ENCODE measurements around the gene FAM81A. TPM values are rescaled to one million over a fixed set of nuclear protein-coding genes. Genes with fewer than 3 reads are reported as not detected.
A peak's percentile ranks its signal among the peaks of the same experiment; 100 is the strongest.

The FAM81A gene
- total RNA-seq, 2 experiments from 2014 or later: not detected

DNA sequence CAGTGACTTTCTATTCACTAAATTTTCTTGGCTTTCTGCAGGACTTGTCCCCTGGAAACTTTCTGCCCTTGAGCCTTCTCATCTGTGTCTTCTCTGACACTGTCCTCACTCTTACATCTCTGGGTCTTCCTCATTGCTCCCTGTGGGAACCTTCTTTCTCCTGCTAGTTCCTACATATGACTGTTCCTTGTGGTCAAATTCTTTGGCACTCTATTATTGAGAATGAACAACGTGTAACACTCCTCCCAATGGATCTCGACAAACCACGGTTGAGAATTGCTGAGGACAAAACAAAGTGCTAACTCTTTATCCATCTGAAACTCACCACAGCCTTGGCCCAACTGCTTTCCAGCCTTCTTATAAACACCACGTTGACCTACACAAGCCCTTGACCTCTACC, 3.5 kb upstream of the FAM81A start:
- H3K36me3 ChIP-seq (ENCODE audit: insufficient read depth, low read length): no peaks in the 10 kb centered on the region
- peaks cover 15% of the 10 kb centered on the region for H3K4me1 ChIP-seq (ENCODE audit: insufficient read depth, low read length)
- Mint-ChIP-seq H3K36me3 (ENCODE audit: low read depth) (no peaks in the 10 kb centered on the region), H3K9me3 (no peaks in the 10 kb centered on the region), H3K27me3 (peaks cover 75% of the 10 kb centered on the region), H3K4me3 (no peak overlapping the region), H3K27ac (no peak overlapping the region), H3K4me1 (ENCODE audit: low read depth) (peaks cover 20% of the 10 kb centered on the region)
- DNase-seq (no peak), ATAC-seq (ENCODE audit: poor library complexity) (no peak)
- H3K27ac ChIP-seq (ENCODE audit: low read depth in 1 of 2, low read length in 2 of 2): no peak overlapping the region
- TF ChIP-seq, protein P1, sequence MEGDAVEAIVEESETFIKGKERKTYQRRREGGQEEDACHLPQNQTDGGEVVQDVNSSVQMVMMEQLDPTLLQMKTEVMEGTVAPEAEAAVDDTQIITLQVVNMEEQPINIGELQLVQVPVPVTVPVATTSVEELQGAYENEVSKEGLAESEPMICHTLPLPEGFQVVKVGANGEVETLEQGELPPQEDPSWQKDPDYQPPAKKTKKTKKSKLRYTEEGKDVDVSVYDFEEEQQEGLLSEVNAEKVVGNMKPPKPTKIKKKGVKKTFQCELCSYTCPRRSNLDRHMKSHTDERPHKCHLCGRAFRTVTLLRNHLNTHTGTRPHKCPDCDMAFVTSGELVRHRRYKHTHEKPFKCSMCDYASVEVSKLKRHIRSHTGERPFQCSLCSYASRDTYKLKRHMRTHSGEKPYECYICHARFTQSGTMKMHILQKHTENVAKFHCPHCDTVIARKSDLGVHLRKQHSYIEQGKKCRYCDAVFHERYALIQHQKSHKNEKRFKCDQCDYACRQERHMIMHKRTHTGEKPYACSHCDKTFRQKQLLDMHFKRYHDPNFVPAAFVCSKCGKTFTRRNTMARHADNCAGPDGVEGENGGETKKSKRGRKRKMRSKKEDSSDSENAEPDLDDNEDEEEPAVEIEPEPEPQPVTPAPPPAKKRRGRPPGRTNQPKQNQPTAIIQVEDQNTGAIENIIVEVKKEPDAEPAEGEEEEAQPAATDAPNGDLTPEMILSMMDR (IDR thresholded peaks at IDR 0.05): no peak
- no peaks in the 10 kb centered on the region for H3K9me3 ChIP-seq (ENCODE audit: control insufficient read depth in 1 of 2, insufficient read depth in 1 of 2, low read length in 2 of 2)
- POLR2A ChIA-PET: no interaction called here
- intact Hi-C loops (cut with DNase I, micrococcal nuclease): no loop called here
- CTCF ChIA-PET: no interaction called here
- H3K4me3 ChIP-seq (ENCODE audit: low read length): no peak overlapping the region
- peaks cover 18 to 29% of the 10 kb centered on the region in 2 experiments for H3K27me3 ChIP-seq (ENCODE audit: control insufficient read depth in 1 of 2, insufficient read depth in 2 of 2, low read length in 2 of 2)

DNA sequence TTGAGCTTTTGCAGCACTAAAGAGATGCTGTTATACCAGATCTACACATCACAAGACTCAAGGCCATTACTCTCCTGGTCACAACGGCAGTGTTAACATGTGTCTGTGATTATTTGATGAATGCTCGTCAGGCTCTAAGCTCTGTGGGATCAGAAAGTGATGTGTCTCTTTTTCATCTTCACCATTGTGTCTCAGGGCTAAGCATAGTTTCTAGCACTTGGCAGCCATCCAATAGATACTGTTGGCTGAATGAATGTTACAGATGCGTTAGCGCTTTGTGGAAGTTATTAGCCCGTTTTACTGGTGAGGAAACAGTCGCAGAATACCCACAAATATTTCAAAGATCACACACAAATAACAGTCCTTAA, 1.2 kb upstream of the FAM81A start:
- H3K4me3 ChIP-seq (ENCODE audit: low read length): no peak overlapping the region
- no peak overlapping the region for H3K27ac ChIP-seq (ENCODE audit: low read depth in 1 of 2, low read length in 2 of 2)
- intact Hi-C loops (cut with DNase I, micrococcal nuclease): no loop called here
- no peaks in the 10 kb centered on the region for H3K9me3 ChIP-seq (ENCODE audit: control insufficient read depth in 1 of 2, insufficient read depth in 1 of 2, low read length in 2 of 2)
- H3K36me3 ChIP-seq (ENCODE audit: insufficient read depth, low read length): no peaks in the 10 kb centered on the region
- ATAC-seq (ENCODE audit: poor library complexity) (no peak), DNase-seq (no peak)
- Mint-ChIP-seq H3K4me1 (ENCODE audit: low read depth) (peaks cover 20% of the 10 kb centered on the region), H3K27ac (no peak overlapping the region), H3K4me3 (peak overlapping the region; percentile 85), H3K27me3 (peaks cover 86% of the 10 kb centered on the region), H3K9me3 (no peaks in the 10 kb centered on the region), H3K36me3 (ENCODE audit: low read depth) (no peaks in the 10 kb centered on the region)
- ChIA-PET CTCF (no interaction called here), POLR2A (no interaction called here)
- TF ChIP-seq, protein P1 (IDR thresholded peaks at IDR 0.05): no peak
- peaks cover 15% of the 10 kb centered on the region for H3K4me1 ChIP-seq (ENCODE audit: insufficient read depth, low read length)
- peaks cover 16 to 26% of the 10 kb centered on the region in 2 experiments for H3K27me3 ChIP-seq (ENCODE audit: control insufficient read depth in 1 of 2, insufficient read depth in 2 of 2, low read length in 2 of 2)

DNA sequence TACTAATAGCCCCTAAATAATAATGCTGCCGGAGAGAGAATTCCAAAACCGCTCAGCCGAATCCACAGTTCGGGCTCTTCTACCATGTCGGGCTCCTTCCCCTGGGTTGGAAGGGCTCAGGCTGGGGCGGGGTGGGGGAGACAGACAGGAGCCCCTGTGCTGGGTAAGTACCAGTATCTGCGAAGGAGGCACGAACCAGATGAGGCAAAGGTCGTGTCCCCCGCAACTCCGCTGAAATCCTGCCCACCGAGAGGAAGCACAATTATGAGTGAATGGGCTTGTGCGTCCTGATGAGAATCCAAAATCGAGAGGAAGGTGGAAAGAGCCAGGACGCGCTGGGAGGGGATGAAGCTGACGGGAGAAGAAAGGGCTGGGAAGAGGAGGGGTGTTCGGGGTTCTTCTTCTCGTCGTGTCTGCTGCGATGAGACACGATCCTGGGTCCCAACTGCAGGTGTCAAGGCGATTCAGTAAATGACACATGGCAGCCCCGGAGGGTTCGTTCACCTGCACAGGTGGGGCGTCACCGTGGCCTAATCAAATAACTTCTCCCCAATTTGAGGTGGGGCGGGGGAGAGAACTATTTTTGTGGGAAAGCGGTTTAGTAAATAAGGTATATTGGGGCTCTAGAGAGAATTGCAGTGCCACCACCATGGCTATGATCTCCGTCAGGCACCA, 707 bp upstream of the FAM81A start:
- H3K27me3 ChIP-seq (ENCODE audit: control insufficient read depth in 1 of 2, insufficient read depth in 2 of 2, low read length in 2 of 2): peaks cover 16 to 26% of the 10 kb centered on the region in 2 experiments
- H3K27ac ChIP-seq (ENCODE audit: low read depth in 1 of 2, low read length in 2 of 2): no peak overlapping the region
- intact Hi-C loops (cut with DNase I, micrococcal nuclease): no loop called here
- peaks cover 20% of the 10 kb centered on the region for H3K4me1 Mint-ChIP-seq (ENCODE audit: low read depth)
- no peaks in the 10 kb centered on the region for H3K9me3 Mint-ChIP-seq
- peak overlapping the region; percentile 48 for H3K4me3 ChIP-seq (ENCODE audit: low read length)
- TF ChIP-seq, protein P1 (IDR thresholded peaks at IDR 0.05): no peak
- H3K4me3 Mint-ChIP-seq: peak overlapping the region; percentile 85
- ATAC-seq (ENCODE audit: poor library complexity) (no peak), DNase-seq (no peak)
- no peaks in the 10 kb centered on the region for H3K9me3 ChIP-seq (ENCODE audit: control insufficient read depth in 1 of 2, insufficient read depth in 1 of 2, low read length in 2 of 2)
- peaks cover 15% of the 10 kb centered on the region for H3K4me1 ChIP-seq (ENCODE audit: insufficient read depth, low read length)
- ChIA-PET POLR2A (no interaction called here), CTCF (no interaction called here)
- H3K36me3 ChIP-seq (ENCODE audit: insufficient read depth, low read length): no peaks in the 10 kb centered on the region
- no peaks in the 10 kb centered on the region for H3K36me3 Mint-ChIP-seq (ENCODE audit: low read depth)
- peaks cover 81% of the 10 kb centered on the region for H3K27me3 Mint-ChIP-seq
- H3K27ac Mint-ChIP-seq: no peak overlapping the region

All from CD4-positive, alpha-beta T cell (primary cell).